SK-N-SH (cell line): ENCODE data around the gene PPP1R36. TPM values are rescaled to one million over a fixed set of nuclear protein-coding genes. Genes with fewer than 3 reads are reported as not detected.

Source experiments
- CTCF ChIA-PET: fragments of 300-600, 350-600 bp; formaldehyde crosslinking; extraction: SDS; loops from one replicate; lab custom pipeline; 2021; lab: Yijun Ruan, JAX
- POLR2A ChIA-PET: fragments of 350-600 bp; sonication (Branson Sonifier 250); formaldehyde crosslinking; extraction: SDS; loops from one replicate; lab custom pipeline; 2020; ENCODE audit warnings: antibody characterized with exemption, inconsistent platforms; lab: Yijun Ruan, JAX
- DNase-seq: peaks from one replicate; pipeline ENCODE4 v3.0.0; 2012
- H2AFZ ChIP-seq: fragments of 200-600 bp; sonication (generic); 2 replicates; pipeline ENCODE4 v1.8.1; 2016; ENCODE audit warnings: antibody characterized with exemption, mild to moderate bottlenecking, low read depth
- H3F3A ChIP-seq: fragments of 200-600 bp; sonication (generic); replicated peaks from 2 replicates; pipeline ENCODE3; 2016; ENCODE audit warnings: antibody characterized with exemption, mild to moderate bottlenecking; ENCODE audit not compliant: insufficient read depth
- H3K27ac ChIP-seq, 2 experiments: fragments of 200-500 bp in 1 of 2; fragments of 200-600 bp in 1 of 2; sonication (Bioruptor generic) in 1 of 2; sonication (generic), shearing (Covaris generic) in 1 of 2; 2 replicates each; pipeline versions ENCODE4 v1.5.1 to v1.6.1; 2014 to 2016; ENCODE audit warnings: low read depth in 2 of 2, inconsistent platforms in 1 of 2, low read length in 1 of 2, mild to moderate bottlenecking in 1 of 2, mixed read lengths in 1 of 2
- H3K27me3 ChIP-seq: fragments of 200-600 bp; sonication (generic), shearing (Covaris generic); 2 replicates; pipeline ENCODE4 v1.6.1; 2016; ENCODE audit warnings: mixed run types; ENCODE audit not compliant: insufficient read depth
- H3K36me3 ChIP-seq, 2 experiments: fragments of 200-500 bp in 1 of 2; fragments of 200-600 bp in 1 of 2; sonication (Bioruptor generic) in 1 of 2; sonication (generic) in 1 of 2; replicated peaks in 1 of 2; 2 replicates each; pipeline versions ENCODE3 to v1.5.1; 2014 to 2016; ENCODE audit warnings: low read length in 1 of 2, mild to moderate bottlenecking in 1 of 2; ENCODE audit not compliant: insufficient read depth in 2 of 2, control insufficient read depth in 1 of 2
- H3K4me1 ChIP-seq, 2 experiments: fragments of 200-500 bp in 1 of 2; fragments of 200-600 bp in 1 of 2; sonication (Bioruptor generic) in 1 of 2; sonication (generic), shearing (Covaris generic) in 1 of 2; 2 replicates each; pipeline versions ENCODE4 v1.5.1 to v1.6.1; 2014 to 2016; ENCODE audit warnings: low read depth in 1 of 2, low read length in 1 of 2, mixed run types in 1 of 2; ENCODE audit not compliant: insufficient read depth in 2 of 2, control insufficient read depth in 1 of 2
- H3K4me2 ChIP-seq: fragments of 200-600 bp; sonication (generic), shearing (Covaris generic); 2 replicates; pipeline ENCODE4 v1.6.1; 2017; ENCODE audit warnings: mixed run types
- H3K4me3 ChIP-seq, 2 experiments: fragments of 200-500 bp in 1 of 2; fragments of 200-600 bp in 1 of 2; sonication (Bioruptor generic) in 1 of 2; sonication (generic), shearing (Covaris generic) in 1 of 2; 2 replicates each; pipeline versions ENCODE4 v1.5.1 to v1.8.1; 2014 to 2016; ENCODE audit warnings: low read depth in 2 of 2, inconsistent platforms in 1 of 2, low read length in 1 of 2, mild to moderate bottlenecking in 1 of 2, mixed read lengths in 1 of 2, moderate library complexity in 1 of 2
- H3K79me2 ChIP-seq: fragments of 200-600 bp; sonication (generic); 2 replicates; pipeline ENCODE4 v1.8.1; 2017; ENCODE audit warnings: mild to moderate bottlenecking; ENCODE audit not compliant: insufficient read depth
- H3K9ac ChIP-seq: fragments of 200-600 bp; sonication (generic); 2 replicates; pipeline ENCODE4 v1.6.1; 2017; ENCODE audit warnings: mixed run types
- H3K9me2 ChIP-seq: fragments of 200-600 bp; sonication (generic); 2 replicates; pipeline ENCODE4 v1.6.1; 2017; ENCODE audit warnings: mixed run types
- H3K9me3 ChIP-seq: fragments of 200-600 bp; sonication (generic); 2 replicates; pipeline ENCODE4 v1.6.1; 2017; ENCODE audit warnings: mixed run types, mild to moderate bottlenecking, moderate library complexity
- H4K20me1 ChIP-seq: fragments of 200-600 bp; sonication (generic); 2 replicates; pipeline ENCODE4 v1.6.1; 2017; ENCODE audit warnings: mild to moderate bottlenecking, mixed run types; ENCODE audit not compliant: insufficient read depth
- CHD2 ChIP-seq: fragments of 150-350 bp; IDR thresholded peaks from 2 replicates; pipeline ENCODE4 v1.6.1; 2018; ENCODE audit warnings: low read length; ENCODE audit not compliant: partially characterized antibody
- CTCF ChIP-seq: fragments of 200-600 bp; sonication (generic); IDR thresholded peaks from 2 replicates; pipeline ENCODE4 v1.6.1; 2017; ENCODE audit warnings: antibody characterized with exemption, mild to moderate bottlenecking, moderate library complexity
- EP300 ChIP-seq, 2 experiments: IDR thresholded peaks; 2 replicates each; pipeline versions ENCODE4 v1.4.0 to v1.6.1; 2012; ENCODE audit warnings: borderline replicate concordance in 1 of 2, low read depth in 1 of 2, low read length in 1 of 2
- FOSL2 ChIP-seq: IDR thresholded peaks from 2 replicates; pipeline ENCODE4 v1.4.0; 2012; ENCODE audit warnings: low read depth, mild to moderate bottlenecking, moderate library complexity, borderline replicate concordance
- FOXJ3 ChIP-seq: sonication (generic); formaldehyde crosslinking; IDR thresholded peaks from 2 replicates; pipeline ENCODE4 v1.5.1; 2020; ENCODE audit warnings: mild to moderate bottlenecking, missing genetic modification reagents
- FOXM1 ChIP-seq: IDR thresholded peaks from 2 replicates; pipeline ENCODE4 v1.4.0; 2012; ENCODE audit warnings: low read depth, mild to moderate bottlenecking
- IRF3 ChIP-seq: fragments of 150-350 bp; IDR thresholded peaks from 2 replicates; pipeline ENCODE4 v1.6.1; 2016; ENCODE audit warnings: mild to moderate bottlenecking, low read depth, low read length
- MAX ChIP-seq: IDR thresholded peaks from 2 replicates; pipeline ENCODE4 v1.4.0; 2012; ENCODE audit warnings: low read depth
- MEF2A ChIP-seq: IDR thresholded peaks from 2 replicates; pipeline ENCODE4 v1.4.0; 2012; ENCODE audit warnings: low read depth, borderline replicate concordance
- MXI1 ChIP-seq: IDR thresholded peaks from 2 replicates; pipeline ENCODE4 v1.6.1; 2012; ENCODE audit warnings: mild to moderate bottlenecking, low read depth, low read length, improper control_type of control experiment
- NFIC ChIP-seq: IDR thresholded peaks from 2 replicates; pipeline ENCODE4 v1.4.0; 2012; ENCODE audit warnings: borderline replicate concordance
- POLR2AphosphoS5 ChIP-seq: IDR thresholded peaks from 2 replicates; pipeline ENCODE4 v1.6.1; 2012; ENCODE audit warnings: low read depth, low read length
- RAD21 ChIP-seq: IDR thresholded peaks from 2 replicates; pipeline ENCODE4 v1.6.1; 2012; ENCODE audit warnings: mild to moderate bottlenecking, low read length
- RCOR1 ChIP-seq: fragments of 150-350 bp; IDR thresholded peaks from 2 replicates; pipeline ENCODE4 v1.6.1; 2017; ENCODE audit warnings: antibody characterized with exemption, low read length
- RFX5 ChIP-seq: IDR thresholded peaks from 2 replicates; pipeline ENCODE4 v1.6.1; 2012; ENCODE audit warnings: mild to moderate bottlenecking, improper control_type of control experiment, low read length
- SMC3 ChIP-seq: IDR thresholded peaks from 2 replicates; pipeline ENCODE4 v1.6.1; 2012; ENCODE audit warnings: low read depth, low read length, improper control_type of control experiment
- TAF1 ChIP-seq: IDR thresholded peaks from 2 replicates; pipeline ENCODE4 v1.6.1; 2012; ENCODE audit warnings: low read depth, mild to moderate bottlenecking, low read length, moderate library complexity, borderline replicate concordance
- TCF12 ChIP-seq: IDR thresholded peaks from 2 replicates; pipeline ENCODE4 v1.4.0; 2012
- USF2 ChIP-seq: fragments of 150-350 bp; IDR thresholded peaks from 2 replicates; pipeline ENCODE4 v1.6.1; 2017; ENCODE audit warnings: antibody characterized with exemption, low read length, low read depth, borderline replicate concordance
- WGBS: methylation state at CpG from one replicate; pipeline ENCODE4 v1.1.6; 2017; ENCODE audit warnings: low lambda C conversion rate; 5-methylcytosine and 5-hydroxymethylcytosine counted together
- polyA plus RNA-seq, 3 experiments: library from polyadenylated mRNA; depleted of rRNA; stranded (reverse); fragments of >200 nt; gene quantifications; 2 replicates each; pipeline ENCODE4 v1.2.3, GENCODE V29; 2012

Gene PPP1R36
- polyA plus RNA-seq, 1 of the 3 experiments (the other 2 are of a cell fraction), result 0.08 TPM

GRCh38 chr14:64513271-64513670, 36.5 kb upstream of the PPP1R36 start:
- TF ChIP-seq CTCF, result no peak
- TF ChIP-seq RAD21, result no peak
- TF ChIP-seq EP300 (IDR thresholded peaks at IDR 0.05; ENCODE audit: borderline replicate concordance in 1 of 2, low read depth in 1 of 2, low read length in 1 of 2), result no peak
- TF ChIP-seq RCOR1, result no peak
- no peak for TF ChIP-seq SMC3
- no peak for TF ChIP-seq USF2
- no peak for TF ChIP-seq IRF3
- no peak for TF ChIP-seq FOXM1
- TF ChIP-seq MEF2A, result no peak
- no peak for TF ChIP-seq TAF1
- no peak for TF ChIP-seq NFIC
- TF ChIP-seq FOXJ3 (CRISPR knock-in tag), result no peak
- TF ChIP-seq POLR2AphosphoS5, result no peak
- no peak for TF ChIP-seq TCF12
- TF ChIP-seq MXI1, result no peak
- no peak for TF ChIP-seq MAX
- TF ChIP-seq CHD2, result no peak
- no peak for TF ChIP-seq RFX5
- TF ChIP-seq FOSL2, result no peak

More at GRCh38 chr14:64513271-64513670, 36.5 kb upstream of the PPP1R36 start:
- no peak overlapping the region for H3K27ac ChIP-seq
- no peak overlapping the region for H3K4me2 ChIP-seq
- ChIA-PET CTCF (interaction anchor here (0.9 kb wide), 1 partner anchor 50 kb away, joined by 3 read pairs; no protein-coding TSS in a partner anchor), POLR2A (no interaction called here)
- H3K4me1 ChIP-seq, result peaks cover 0 to 12% of the 10 kb centered on the region in 2 experiments; a peak in 2 of 4 replicates
- H3K9me2 ChIP-seq, result no peaks in the 10 kb centered on the region
- H4K20me1 ChIP-seq, result peaks cover 90% of the 10 kb centered on the region
- H3F3A ChIP-seq, result peaks cover 5% of the 10 kb centered on the region
- no peak overlapping the region for H3K9ac ChIP-seq
- WGBS, result 90% methylated on average over 2 of the region's 2 CpGs
- H3K79me2 ChIP-seq, result peaks cover 99% of the 10 kb centered on the region
- no peak overlapping the region for H3K4me3 ChIP-seq
- H3K27me3 ChIP-seq, result no peaks in the 10 kb centered on the region
- DNase-seq, result no peak
- no peaks in the 10 kb centered on the region for H3K9me3 ChIP-seq
- no peak overlapping the region for H2AFZ ChIP-seq
- H3K36me3 ChIP-seq, result peaks cover 5 to 13% of the 10 kb centered on the region in 2 experiments
